Progenitor cell of endocrine pancreas (in vitro differentiated cells): ENCODE results near the gene PIP5K1C. TPM values are rescaled to one million over a fixed set of nuclear protein-coding genes. Genes with fewer than 3 reads are reported as not detected.

Source experiments
- DNase-seq: peaks from one replicate; pipeline ENCODE4 v3.0.0; 2021; ENCODE audit warnings: low spot score; ENCODE audit not compliant: unreplicated experiment
- H3K27ac Mint-ChIP-seq: 2 replicates; pipeline ENCODE4 v1.8.0; 2021; ENCODE audit warnings: mild to moderate bottlenecking, moderate library complexity, mixed read lengths
- H3K27me3 Mint-ChIP-seq: 2 replicates; pipeline ENCODE4 v1.8.0; 2021; ENCODE audit warnings: mixed read lengths
- H3K36me3 Mint-ChIP-seq: 2 replicates; pipeline ENCODE4 v1.8.0; 2022; ENCODE audit warnings: mixed read lengths; ENCODE audit not compliant: insufficient read depth
- H3K4me1 Mint-ChIP-seq: 2 replicates; pipeline ENCODE4 v1.8.0; 2021; ENCODE audit warnings: low read depth, mixed read lengths
- H3K4me3 Mint-ChIP-seq: 2 replicates; pipeline ENCODE4 v1.8.0; 2021; ENCODE audit warnings: low read depth, mild to moderate bottlenecking, moderate library complexity, mixed read lengths
- H3K9me3 Mint-ChIP-seq: 2 replicates; pipeline ENCODE4 v1.8.0; 2021; ENCODE audit warnings: low read depth, mixed read lengths
- total RNA-seq: library from RNA; stranded (reverse); gene quantifications from 2 replicates; pipeline ENCODE4 v1.2.1, GENCODE V29; 2021
- TF ChIP-seq, protein P1 (sequence below): fragments of 200-600 bp; sonication (generic); IDR thresholded peaks from one replicate; pipeline ENCODE4 v1.5.0; 2021; ENCODE audit warnings: antibody characterized with exemption, mild to moderate bottlenecking; ENCODE audit not compliant: unreplicated experiment

Gene PIP5K1C
- total RNA-seq, 1 donor from 2014 or later: 51.7 TPM

DNA sequence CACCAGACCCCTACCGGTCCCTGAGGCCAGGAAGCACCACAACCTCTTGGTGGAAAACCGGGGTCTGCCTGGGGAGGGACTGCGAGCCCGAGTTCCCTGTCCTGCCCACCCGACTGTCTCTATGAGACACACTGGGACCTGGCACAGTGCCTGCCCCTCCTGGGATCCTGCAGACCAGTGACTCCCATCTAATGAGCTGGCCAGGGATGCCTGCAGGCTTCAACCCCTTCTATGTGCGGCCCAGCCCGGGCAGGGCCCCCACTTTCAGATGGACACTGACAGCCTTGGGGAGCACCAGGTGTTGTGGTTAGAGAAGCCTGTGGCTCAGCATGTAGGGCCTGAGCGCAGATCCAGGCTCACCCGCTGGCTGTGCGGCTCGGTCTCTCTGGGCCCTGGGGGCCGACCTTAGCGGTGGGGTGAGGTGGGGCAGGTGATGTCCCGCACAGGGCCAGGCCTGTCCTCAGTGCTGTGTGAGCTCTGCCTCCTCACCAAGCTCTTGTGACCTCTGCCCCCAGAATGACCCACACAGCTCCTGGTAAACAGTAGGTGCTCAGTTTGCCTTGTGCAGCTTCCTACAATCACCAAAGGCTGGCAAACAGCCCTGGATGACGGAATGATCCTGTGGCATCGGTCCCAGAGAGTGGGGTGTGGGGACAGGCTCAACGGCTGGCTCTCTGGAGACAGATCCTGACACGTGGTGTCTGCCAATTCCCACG lies 55.8 kb downstream of the PIP5K1C start:
- TF ChIP-seq, protein P1, sequence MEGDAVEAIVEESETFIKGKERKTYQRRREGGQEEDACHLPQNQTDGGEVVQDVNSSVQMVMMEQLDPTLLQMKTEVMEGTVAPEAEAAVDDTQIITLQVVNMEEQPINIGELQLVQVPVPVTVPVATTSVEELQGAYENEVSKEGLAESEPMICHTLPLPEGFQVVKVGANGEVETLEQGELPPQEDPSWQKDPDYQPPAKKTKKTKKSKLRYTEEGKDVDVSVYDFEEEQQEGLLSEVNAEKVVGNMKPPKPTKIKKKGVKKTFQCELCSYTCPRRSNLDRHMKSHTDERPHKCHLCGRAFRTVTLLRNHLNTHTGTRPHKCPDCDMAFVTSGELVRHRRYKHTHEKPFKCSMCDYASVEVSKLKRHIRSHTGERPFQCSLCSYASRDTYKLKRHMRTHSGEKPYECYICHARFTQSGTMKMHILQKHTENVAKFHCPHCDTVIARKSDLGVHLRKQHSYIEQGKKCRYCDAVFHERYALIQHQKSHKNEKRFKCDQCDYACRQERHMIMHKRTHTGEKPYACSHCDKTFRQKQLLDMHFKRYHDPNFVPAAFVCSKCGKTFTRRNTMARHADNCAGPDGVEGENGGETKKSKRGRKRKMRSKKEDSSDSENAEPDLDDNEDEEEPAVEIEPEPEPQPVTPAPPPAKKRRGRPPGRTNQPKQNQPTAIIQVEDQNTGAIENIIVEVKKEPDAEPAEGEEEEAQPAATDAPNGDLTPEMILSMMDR: no peak
- H3K4me3 Mint-ChIP-seq: no peak overlapping the region
- H3K27me3 Mint-ChIP-seq: no peaks in the 10 kb centered on the region
- DNase-seq: no peak
- H3K36me3 Mint-ChIP-seq: peaks cover 5% of the 10 kb centered on the region
- H3K4me1 Mint-ChIP-seq: no peaks in the 10 kb centered on the region
- H3K27ac Mint-ChIP-seq: no peak overlapping the region
- H3K9me3 Mint-ChIP-seq: no peaks in the 10 kb centered on the region

DNA sequence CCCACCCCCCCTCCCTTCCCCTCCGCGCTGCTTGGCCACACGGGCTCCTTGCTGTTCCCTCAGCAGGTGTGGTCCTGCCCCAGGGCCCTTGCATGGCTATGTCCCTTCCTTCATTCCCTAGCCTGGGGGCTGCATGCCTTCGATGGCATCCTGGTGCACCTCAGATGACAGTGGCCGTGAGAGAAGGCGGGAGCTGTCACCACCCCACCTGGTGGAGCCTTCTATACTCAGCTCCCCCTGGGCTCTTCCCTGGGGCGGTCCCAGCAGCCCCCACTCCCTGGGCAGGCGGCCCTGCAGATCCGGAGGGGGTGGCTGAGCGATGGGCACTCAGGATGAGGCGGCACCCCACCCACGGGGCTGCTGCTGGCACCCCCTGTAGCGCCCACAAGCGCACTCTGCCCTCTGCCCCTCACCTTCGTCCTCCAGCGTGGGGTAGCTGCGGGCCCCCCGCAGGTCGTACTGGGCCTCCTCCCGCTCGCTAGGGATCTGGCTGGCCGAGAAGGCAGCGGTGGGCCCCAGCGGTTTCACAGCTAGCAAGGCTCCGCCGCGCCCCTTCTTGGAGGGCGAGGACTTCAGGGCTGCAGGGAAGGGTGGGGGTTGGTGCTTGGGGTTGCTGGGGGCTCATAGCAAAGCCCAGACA lies 56.5 kb downstream of the PIP5K1C start:
- TF ChIP-seq, protein P1: no peak
- H3K27ac Mint-ChIP-seq: no peak overlapping the region
- H3K9me3 Mint-ChIP-seq: no peaks in the 10 kb centered on the region
- H3K4me3 Mint-ChIP-seq: no peak overlapping the region
- no peaks in the 10 kb centered on the region for H3K4me1 Mint-ChIP-seq
- H3K36me3 Mint-ChIP-seq: peaks cover 7% of the 10 kb centered on the region
- no peak for DNase-seq
- H3K27me3 Mint-ChIP-seq: no peaks in the 10 kb centered on the region

DNA sequence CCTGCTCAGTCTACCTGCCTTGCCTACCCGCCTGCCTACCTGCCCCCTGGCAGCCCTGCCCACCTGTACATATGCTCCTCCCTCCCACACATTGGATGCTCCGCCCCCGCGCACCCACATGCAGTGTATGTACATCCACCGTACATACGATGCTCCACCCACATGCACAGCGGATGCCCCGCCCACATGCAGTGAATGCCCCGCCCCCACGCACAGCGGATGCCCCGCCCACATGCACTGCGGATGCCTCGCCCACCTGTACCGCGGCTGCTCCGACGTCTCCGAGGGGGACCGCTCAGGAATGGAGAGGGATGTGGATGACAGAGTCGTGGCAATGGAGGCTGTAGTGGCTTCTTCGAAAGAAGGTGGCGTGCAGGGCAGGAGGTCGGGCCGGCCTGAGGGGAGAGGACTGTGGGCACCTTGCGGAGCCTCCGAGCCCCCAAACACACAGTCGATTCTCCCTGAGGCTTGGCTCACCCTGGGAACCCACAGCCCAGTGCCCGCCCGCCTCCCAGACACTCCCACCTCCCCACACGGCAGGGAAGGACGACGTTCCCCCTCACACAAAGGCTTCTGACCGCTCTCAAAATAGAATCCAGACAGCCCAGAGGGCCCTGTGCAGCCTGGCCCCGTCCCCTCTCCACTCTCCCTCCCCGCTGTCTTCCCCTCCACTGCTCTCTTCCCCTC lies 57.1 kb downstream of the PIP5K1C start:
- H3K27ac Mint-ChIP-seq: no peak overlapping the region
- H3K36me3 Mint-ChIP-seq: peaks cover 10% of the 10 kb centered on the region
- H3K9me3 Mint-ChIP-seq: no peaks in the 10 kb centered on the region
- H3K27me3 Mint-ChIP-seq: no peaks in the 10 kb centered on the region
- H3K4me1 Mint-ChIP-seq: no peaks in the 10 kb centered on the region
- DNase-seq: no peak
- H3K4me3 Mint-ChIP-seq: no peak overlapping the region
- TF ChIP-seq, protein P1: no peak

DNA sequence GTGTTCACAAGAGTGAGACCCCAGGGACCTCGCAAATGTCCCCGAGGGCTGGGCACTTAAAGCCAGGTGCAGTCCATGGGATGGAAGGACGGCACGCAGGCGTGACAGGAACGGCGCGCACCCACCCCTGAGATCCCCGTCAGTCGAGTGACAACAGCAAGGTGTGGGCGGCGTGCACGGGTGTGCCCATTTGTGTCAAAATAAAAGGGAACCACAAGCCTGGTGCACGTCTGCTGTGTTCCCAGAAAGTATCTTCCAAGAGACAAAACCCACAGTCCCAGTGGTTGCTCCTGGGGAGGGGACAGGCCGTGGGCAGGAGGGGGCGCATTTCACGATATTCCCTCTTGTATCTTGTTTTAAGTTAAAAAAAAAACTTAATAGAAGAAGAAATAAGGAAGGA lies 58.0 kb downstream of the PIP5K1C start:
- Mint-ChIP-seq H3K4me1 (no peaks in the 10 kb centered on the region), H3K9me3 (no peaks in the 10 kb centered on the region), H3K36me3 (peaks cover 10% of the 10 kb centered on the region), H3K27me3 (no peaks in the 10 kb centered on the region), H3K4me3 (no peak overlapping the region), H3K27ac (no peak overlapping the region)
- TF ChIP-seq, protein P1: no peak
- no peak for DNase-seq

DNA sequence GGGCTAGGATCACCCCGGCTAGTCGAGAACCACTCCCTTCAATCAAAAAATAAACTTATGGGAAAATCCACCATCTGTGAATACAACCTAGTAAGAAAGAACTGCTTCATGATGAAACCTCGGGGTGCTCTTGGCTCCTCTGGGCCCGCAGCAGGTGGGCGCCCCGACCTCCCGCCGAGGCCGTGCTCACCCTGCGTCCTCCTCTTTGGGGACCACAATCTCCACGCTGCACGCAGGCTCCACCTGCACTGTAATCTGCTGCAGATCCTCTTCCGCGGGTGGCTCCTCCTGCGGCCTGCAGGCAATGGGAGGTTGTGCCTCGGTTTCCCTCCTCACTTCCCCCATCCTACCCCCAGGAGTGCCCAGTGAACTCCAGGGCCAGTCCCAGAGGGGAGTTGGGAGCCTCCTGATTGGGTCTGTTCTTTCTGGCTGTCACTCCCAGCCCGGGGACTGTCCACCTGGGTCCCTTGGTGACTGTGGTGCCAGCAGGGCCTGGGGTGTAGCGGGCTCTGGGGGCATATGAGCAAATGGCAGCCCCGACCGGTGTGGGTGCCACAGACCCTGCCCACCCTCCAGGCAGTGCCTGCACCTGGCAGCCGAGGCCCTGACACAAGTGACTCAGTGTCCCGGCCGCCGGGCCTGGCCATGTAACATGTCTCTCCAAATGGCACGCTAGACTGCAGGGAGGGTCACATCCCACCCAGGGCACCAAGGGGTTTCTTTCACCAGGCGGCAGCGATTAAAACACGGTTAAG lies 58.6 kb downstream of the PIP5K1C start:
- Mint-ChIP-seq H3K27ac (no peak overlapping the region), H3K36me3 (peaks cover 10% of the 10 kb centered on the region), H3K27me3 (no peaks in the 10 kb centered on the region), H3K4me1 (no peaks in the 10 kb centered on the region), H3K4me3 (no peak overlapping the region), H3K9me3 (no peaks in the 10 kb centered on the region)
- DNase-seq: no peak
- TF ChIP-seq, protein P1: no peak
